PFSK-1 (cell line): ENCODE data around the gene ASIC1.

Experiments
- FOXP2 ChIP-seq: optimal IDR thresholded peaks from 2 replicates; pipeline ENCODE3; 2011; ENCODE audit warnings: borderline replicate concordance, control low read depth, inconsistent platforms; ENCODE audit not compliant: insufficient read depth; ENCODE audit errors: extremely low read length, extremely low read depth
- POLR2AphosphoS5 ChIP-seq: IDR thresholded peaks from 2 replicates; pipeline ENCODE4 v1.6.1; 2012; ENCODE audit warnings: low read depth, mild to moderate bottlenecking, control low read depth, low read length, moderate library complexity
- SIN3A ChIP-seq: IDR thresholded peaks from 2 replicates; pipeline ENCODE4 v1.6.1; 2012; ENCODE audit warnings: mild to moderate bottlenecking, low read length, moderate library complexity, borderline replicate concordance; ENCODE audit not compliant: insufficient read depth
- TAF1 ChIP-seq: IDR thresholded peaks from 2 replicates; pipeline ENCODE4 v1.6.1; 2012; ENCODE audit warnings: low read length, control low read depth, borderline replicate concordance; ENCODE audit not compliant: insufficient read depth
- TF ChIP-seq, protein P1 (sequence below), 2 experiments: IDR thresholded peaks; 2 replicates each; pipeline versions ENCODE4 v1.6.1 to v1.8.0; 2011 to 2012; ENCODE audit warnings: low read depth in 2 of 2, low read length in 2 of 2, control low read depth in 1 of 2, inconsistent platforms in 1 of 2, mild to moderate bottlenecking in 1 of 2, moderate library complexity in 1 of 2; ENCODE audit not compliant: insufficient read depth in 1 of 2

The ASIC1 gene

DNA sequence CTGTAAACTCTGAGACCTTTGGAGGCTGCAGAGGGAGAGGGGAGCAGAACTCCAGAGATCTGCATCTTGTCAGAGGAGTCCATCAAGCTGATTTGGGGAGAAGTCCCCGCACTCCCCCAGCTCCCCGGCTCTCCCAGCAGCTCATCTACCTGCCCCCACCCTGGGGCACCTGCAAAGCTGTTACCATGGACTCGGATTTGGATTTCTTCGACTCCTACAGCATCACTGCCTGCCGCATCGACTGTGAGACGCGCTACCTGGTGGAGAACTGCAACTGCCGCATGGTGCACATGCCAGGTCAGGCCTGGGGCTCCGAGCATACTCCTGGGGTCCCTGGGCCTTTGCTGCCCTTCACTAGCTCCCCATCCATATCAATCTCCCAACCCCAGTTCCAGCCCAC, 20.9 kb downstream of the ASIC1 start:
- TF ChIP-seq, protein P1, sequence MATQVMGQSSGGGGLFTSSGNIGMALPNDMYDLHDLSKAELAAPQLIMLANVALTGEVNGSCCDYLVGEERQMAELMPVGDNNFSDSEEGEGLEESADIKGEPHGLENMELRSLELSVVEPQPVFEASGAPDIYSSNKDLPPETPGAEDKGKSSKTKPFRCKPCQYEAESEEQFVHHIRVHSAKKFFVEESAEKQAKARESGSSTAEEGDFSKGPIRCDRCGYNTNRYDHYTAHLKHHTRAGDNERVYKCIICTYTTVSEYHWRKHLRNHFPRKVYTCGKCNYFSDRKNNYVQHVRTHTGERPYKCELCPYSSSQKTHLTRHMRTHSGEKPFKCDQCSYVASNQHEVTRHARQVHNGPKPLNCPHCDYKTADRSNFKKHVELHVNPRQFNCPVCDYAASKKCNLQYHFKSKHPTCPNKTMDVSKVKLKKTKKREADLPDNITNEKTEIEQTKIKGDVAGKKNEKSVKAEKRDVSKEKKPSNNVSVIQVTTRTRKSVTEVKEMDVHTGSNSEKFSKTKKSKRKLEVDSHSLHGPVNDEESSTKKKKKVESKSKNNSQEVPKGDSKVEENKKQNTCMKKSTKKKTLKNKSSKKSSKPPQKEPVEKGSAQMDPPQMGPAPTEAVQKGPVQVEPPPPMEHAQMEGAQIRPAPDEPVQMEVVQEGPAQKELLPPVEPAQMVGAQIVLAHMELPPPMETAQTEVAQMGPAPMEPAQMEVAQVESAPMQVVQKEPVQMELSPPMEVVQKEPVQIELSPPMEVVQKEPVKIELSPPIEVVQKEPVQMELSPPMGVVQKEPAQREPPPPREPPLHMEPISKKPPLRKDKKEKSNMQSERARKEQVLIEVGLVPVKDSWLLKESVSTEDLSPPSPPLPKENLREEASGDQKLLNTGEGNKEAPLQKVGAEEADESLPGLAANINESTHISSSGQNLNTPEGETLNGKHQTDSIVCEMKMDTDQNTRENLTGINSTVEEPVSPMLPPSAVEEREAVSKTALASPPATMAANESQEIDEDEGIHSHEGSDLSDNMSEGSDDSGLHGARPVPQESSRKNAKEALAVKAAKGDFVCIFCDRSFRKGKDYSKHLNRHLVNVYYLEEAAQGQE (IDR thresholded peaks at IDR 0.05; ENCODE audit: insufficient read depth in 1 of 2, low read depth in 2 of 2, low read length in 2 of 2), result no peak
- TF ChIP-seq FOXP2 (no peak), TAF1 (no peak), POLR2AphosphoS5 (no peak), SIN3A (no peak)

DNA sequence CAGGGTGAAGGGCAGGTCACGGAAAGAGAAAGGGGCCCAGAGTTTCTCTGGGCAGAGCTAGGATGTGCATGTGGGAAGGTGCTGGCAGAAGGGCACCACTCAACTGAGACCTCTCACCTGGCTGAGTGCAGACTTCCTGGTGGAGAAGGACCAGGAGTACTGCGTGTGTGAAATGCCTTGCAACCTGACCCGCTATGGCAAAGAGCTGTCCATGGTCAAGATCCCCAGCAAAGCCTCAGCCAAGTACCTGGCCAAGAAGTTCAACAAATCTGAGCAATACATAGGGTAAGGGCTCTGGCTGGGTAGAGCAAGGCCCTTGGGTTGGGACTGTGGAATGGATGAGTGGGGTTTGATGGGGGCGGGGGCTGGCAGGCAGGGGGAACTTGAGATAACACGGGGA, 22.4 kb downstream of the ASIC1 start:
- TF ChIP-seq POLR2AphosphoS5 (no peak), FOXP2 (no peak), TAF1 (no peak), SIN3A (no peak)
- TF ChIP-seq, protein P1 (IDR thresholded peaks at IDR 0.05; ENCODE audit: insufficient read depth in 1 of 2, low read depth in 2 of 2, low read length in 2 of 2), result peak; percentile 18 to 76; a peak in 1 of 4 replicates

DNA sequence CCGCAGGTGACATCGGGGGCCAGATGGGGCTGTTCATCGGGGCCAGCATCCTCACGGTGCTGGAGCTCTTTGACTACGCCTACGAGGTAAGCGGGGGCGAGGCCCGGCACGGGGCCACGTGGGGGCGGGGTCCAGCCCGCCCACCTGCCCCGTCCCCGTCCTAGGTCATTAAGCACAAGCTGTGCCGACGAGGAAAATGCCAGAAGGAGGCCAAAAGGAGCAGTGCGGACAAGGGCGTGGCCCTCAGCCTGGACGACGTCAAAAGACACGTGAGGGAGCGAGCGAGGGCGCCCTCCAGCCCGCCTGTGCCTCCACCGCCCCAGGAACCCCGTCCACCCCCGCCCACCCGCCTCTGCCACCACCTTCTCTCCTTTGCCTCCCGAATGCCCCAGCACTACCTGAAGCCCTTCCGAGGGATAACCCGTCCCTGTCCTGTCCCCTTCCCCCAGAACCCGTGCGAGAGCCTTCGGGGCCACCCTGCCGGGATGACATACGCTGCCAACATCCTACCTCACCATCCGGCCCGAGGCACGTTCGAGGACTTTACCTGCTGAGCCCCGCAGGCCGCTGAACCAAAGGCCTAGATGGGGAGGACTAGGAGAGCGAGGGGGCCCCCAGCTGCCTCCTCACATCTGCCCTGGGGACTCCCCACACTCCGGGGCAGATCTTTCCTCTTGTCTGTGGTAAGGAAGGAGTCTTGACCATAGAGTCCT, 23.9 kb downstream of the ASIC1 start:
- TF ChIP-seq SIN3A (no peak), FOXP2 (no peak), TAF1 (no peak), POLR2AphosphoS5 (no peak)
- TF ChIP-seq, protein P1 (IDR thresholded peaks at IDR 0.05; ENCODE audit: insufficient read depth in 1 of 2, low read depth in 2 of 2, low read length in 2 of 2), result no peak

DNA sequence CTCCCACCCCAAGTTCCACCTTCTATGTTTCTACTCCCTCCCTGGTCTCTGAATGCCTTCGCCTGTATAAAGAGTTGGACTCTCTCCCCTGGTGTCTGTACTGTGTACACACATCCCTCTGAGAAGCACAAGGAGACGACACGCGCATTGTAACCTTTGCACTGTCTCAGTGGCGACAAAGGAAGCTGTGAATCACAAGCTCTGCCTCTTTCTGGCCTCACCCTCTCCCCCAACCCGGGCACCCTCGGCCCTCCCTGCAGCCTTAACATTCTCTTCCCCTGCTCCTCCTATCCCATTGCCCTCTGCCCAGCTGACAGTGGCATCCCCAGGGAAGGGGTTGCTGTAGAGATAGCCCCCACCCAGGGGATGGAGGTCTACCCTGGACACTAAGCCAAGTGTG, 25.2 kb downstream of the ASIC1 start:
- TF ChIP-seq FOXP2 (no peak), POLR2AphosphoS5 (no peak), TAF1 (no peak), SIN3A (no peak)
- TF ChIP-seq, protein P1 (IDR thresholded peaks at IDR 0.05; ENCODE audit: insufficient read depth in 1 of 2, low read depth in 2 of 2, low read length in 2 of 2), result no peak

DNA sequence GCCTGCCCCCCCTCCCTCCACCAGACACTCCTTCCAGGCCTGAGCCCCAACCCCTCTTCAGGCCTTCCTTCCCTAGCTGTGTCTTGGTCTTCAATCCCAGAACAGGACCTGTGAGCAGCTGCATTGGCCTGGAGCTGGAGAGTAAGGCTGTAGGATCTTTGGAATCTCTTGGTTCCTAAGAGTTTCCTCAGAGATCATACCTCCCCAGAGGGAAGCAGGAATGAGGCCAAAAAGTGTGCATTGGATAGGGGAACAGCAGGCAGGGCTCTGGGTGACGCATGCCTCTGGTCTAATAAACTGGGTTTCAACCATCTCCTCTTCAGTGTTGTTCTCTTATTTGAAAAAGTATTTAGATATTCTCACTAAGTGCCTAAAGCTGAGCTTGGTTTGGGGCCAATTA, 25.9 kb downstream of the ASIC1 start:
- TF ChIP-seq, protein P1 (IDR thresholded peaks at IDR 0.05; ENCODE audit: insufficient read depth in 1 of 2, low read depth in 2 of 2, low read length in 2 of 2), result no peak
- TF ChIP-seq TAF1 (no peak), POLR2AphosphoS5 (no peak), SIN3A (no peak), FOXP2 (no peak)
